ENCODE measurements around the gene LDB3. TPM values are rescaled to one million over a fixed set of nuclear protein-coding genes. Genes with fewer than 3 reads are reported as not detected.

The LDB3 gene
- total RNA-seq, 1 donor from 2014 or later: 0.20 TPM

- ATAC-seq (no peak), DNase-seq (ENCODE audit: low spot score) (no peak)
Observed at GRCh38 chr10:86663576-86664339, 4.6 kb upstream of the LDB3 start.

- no peak for ATAC-seq
Observed at GRCh38 chr10:86664341-86665217, 3.7 kb upstream of the LDB3 start.

DNA sequence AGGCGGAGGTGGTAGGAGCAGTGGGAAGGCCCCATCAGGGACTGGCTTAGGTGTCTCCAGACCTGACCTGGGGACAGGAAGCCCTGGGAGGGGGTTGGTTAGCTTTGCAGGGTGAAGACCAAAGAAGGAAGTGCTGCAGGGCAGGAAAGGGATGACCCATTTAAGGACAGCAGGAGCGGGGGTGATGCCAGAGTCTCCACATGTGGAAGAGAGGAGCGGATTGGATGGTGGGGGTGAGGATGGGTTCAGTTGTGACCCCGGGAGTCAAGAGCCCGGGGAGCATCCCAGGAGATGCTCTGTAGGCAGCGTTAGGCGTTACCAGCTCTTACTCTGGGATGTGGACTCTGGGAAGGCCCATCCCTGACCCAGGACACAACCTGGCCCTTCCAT, 3.1 kb upstream of the LDB3 start:
- DNase-seq (ENCODE audit: low spot score): no peak
- no peak for ATAC-seq

More at GRCh38 chr10:86664341-86665217, 3.7 kb upstream of the LDB3 start:
- no peak for DNase-seq (ENCODE audit: low spot score)

DNA sequence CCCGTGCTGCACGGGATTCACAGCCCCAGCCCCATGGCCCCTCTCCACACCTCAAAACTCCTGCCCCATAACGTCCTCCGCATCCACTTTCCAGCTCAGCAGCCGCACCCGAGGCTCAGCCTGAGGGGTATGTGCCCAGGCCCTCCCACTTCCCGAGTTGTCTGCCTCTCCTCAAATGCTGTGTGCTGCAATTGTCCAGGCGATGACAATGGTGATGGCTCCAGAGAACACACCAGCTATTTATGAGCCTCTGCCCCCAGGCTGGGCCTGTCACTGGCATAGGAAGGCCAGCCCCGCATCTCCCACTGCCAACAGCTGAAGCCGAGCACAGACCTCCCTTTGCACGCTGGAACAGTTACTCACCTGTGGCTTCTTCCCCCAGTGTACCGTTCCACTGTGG, 2.4 kb upstream of the LDB3 start:
- ATAC-seq (no peak), DNase-seq (ENCODE audit: low spot score) (no peak)

DNA sequence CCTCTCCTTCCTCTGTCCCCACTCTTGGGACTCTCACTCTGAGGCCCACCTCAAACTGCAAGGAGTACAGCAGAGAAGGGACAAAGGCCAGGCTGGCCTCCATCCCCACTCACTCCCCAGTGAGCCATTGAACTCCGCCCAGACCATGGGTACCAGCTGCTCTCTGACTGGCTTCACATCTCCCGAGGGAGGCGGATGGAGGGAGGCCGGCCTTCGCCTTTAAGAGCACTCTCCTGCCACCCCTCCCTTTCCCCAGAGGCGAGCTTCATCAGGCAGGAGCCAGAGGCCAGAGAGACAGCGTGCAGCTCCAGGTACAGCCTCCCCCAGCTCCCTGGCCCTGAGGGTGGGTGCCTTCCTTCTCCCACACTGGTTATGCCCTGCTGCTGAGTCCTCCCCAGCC, 1.8 kb upstream of the LDB3 start:
- ATAC-seq: no peak

GRCh38 chr10:86667421-86668181, 710 bp upstream of the LDB3 start:
- ATAC-seq (no peak), DNase-seq (ENCODE audit: low spot score) (no peak)

More for the DNA sequence above, 1.8 kb upstream of the LDB3 start:
- DNase-seq (ENCODE audit: low spot score): no peak

GRCh38 chr10:86670290-86670811, 2.0 kb downstream of the LDB3 start:
- no peak for DNase-seq (ENCODE audit: low spot score)

DNA sequence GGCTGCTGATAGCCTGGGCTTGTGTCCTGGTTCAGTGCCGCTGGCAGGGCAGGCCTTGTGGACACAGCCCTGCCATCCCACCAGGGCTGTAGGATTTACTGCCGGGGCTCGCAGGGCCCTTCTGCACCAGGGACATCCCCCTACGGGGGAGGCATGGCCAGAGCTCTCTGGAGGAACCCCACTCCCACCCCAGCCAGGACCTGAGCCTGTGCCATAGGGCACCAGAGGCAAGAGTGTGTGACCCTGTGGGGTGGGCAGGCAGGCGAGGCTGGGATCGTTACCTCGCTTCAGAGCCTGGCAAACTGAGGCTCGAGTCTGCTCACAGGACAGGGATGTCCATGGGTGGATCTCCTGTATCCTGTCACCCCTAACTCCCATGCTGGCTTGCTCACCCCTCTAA, 2.6 kb downstream of the LDB3 start:
- DNase-seq (ENCODE audit: low spot score): no peak
- no peak for ATAC-seq

More at GRCh38 chr10:86670290-86670811, 2.0 kb downstream of the LDB3 start:
- ATAC-seq: no peak

DNA sequence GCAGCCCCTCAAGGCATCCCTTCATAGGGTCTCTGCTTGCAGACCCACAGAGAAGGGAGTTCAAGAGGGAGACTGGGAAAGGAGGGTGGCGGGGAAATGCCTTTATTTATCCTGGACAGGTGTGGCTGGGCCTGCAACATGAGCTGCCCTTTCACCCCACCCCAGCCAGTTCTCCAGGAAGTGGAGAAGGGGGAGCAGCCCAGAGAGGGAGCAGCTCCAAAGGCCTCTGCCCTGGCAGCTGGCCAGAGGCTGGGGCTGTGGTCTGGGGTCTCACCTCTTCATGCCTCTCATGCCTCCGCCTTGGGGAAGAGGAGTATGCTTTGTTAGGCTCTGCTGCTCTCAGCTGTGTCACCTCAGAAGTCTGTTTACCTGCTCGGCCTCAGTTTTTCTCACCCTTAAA, 3.1 kb downstream of the LDB3 start:
- DNase-seq (ENCODE audit: low spot score) (no peak), ATAC-seq (no peak)

GRCh38 chr10:86671985-86672710, 3.8 kb downstream of the LDB3 start:
- DNase-seq (ENCODE audit: low spot score): no peak
- ATAC-seq: peak; percentile 11

GRCh38 chr10:86673216-86673826, 5.0 kb downstream of the LDB3 start:
- DNase-seq (ENCODE audit: low spot score) (no peak), ATAC-seq (no peak)

DNA sequence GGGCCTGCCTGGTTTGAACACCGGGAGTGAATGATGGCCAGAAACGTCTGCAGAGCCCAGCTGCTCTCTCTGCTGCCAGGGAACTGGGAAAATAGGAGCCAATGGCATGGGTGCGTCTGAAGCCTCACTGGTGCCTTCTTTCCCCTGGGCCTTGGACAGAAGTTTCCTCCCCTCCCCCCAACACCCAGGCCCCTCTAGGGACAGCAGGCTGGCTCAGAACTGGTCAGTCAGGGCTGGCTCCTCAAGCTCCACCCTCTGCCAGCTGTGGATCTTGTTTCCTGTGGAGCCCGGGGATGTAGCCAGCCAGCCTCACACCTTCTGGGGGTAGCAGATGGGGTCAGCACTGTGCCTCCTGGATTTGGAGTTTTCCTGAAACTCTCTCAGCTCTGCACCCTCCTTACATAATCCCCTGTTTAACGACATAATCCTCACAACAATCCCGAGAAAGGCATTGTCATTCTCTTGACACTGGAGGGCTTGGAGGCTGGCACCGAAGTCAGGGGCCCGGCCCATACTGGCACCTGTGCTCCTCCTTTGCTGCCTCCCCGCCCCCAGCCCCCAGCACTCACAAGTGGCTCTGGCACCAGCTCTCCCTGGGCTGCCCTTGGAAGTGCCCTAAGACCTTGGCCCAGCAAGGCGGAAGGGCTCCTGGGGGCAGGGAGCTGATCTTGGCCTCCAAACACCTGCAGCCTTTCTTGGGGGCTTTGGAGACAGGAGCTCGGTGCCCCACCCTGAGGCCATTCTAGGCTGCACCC, 5.7 kb downstream of the LDB3 start:
- DNase-seq (ENCODE audit: low spot score) (no peak), ATAC-seq (no peak)

DNA sequence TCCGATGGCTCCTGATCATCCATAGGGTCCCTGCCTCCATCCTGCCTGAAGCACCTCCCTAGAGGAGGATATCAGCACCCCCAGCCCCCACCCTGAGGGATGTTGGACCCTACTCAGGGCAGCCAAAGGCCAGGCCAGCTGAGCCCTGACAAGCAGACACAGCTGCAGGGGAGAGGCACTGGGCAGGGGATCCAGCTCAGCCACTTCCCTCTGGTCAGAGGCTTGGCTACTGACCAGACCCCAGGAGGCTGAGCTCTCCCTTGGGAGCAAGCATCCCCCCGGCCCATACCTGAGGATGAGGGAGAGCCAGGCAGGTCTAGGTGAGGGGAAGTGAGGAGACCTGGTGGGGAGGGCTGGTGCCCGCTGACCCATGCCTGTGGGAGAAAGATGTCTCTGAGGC, 6.6 kb downstream of the LDB3 start:
- DNase-seq (ENCODE audit: low spot score) (no peak), ATAC-seq (no peak)

DNA sequence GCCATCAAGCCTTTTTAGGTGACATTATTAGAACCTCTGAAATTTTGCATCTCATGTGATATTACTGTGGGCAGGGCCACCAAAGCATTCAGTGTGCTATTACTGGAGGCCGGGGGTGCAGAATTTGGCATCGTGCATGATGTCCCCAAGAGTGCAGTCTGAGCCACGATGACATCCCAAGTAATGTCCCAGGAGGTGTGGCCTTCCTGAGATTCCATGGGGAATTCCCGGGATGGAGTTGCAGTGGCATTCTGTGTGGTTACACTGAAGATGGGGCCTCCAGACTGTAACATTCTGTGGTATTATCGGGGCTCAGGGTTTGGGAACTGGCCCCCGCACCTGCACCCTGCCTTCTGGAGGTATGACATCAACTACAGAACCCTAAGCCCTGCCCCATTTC, 9.1 kb downstream of the LDB3 start:
- DNase-seq (ENCODE audit: low spot score) (no peak), ATAC-seq (no peak)

GRCh38 chr10:86678999-86679792, 10.9 kb downstream of the LDB3 start:
- DNase-seq (ENCODE audit: low spot score): no peak
- ATAC-seq: peak; percentile 14

DNA sequence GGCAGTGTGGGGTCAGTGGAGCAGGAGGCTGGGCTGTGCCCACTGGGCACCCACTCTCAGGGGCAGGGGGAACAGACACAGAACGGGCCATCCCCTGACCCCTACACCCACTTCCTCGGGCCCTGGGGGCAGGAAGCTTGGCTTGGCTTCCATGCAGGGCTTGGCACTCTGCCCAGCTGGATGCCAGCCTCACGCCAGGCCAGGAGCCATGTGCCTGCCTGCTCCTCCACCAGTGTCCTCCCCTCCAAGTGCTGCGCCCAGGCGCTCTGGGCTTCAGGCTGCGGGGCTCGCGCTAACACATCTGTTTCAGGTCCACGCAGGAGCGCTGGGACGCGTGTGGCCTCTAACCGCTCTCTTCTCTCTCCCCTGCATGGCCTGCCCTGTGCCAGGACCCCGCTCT, 12.7 kb downstream of the LDB3 start:
- ATAC-seq: peak; percentile 38
- peak; percentile 51 for DNase-seq (ENCODE audit: low spot score)

DNA sequence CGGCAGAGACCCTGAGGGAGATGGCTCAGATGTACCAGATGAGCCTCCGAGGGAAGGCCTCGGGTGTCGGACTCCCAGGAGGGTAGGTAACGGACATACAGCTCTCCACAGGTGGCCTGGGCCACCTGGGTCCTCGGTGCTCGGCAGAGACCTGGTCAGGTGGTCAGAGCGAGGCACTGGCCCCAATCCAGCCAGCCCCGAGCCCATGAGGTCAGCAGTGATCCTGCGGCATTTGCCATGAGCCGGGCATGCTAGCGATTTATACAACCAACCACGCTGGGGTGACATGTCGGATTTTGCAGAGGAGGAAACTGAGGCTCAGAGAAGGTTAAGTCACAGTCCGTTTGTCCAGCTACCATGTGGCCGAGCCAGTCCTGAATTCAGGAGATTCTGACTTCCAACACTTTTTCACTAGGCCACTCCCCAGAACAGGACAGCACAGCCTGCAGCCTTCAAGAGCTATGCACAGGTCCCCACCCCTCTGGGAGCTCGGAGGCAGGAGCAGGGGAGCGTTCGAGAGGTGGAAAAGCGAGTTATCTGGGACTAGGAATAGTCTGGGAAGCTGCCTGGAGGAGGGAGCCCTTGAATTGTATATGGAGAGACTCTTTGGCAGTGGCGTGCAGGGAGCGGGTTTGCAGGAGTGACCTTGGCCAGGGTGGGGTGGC, 13.5 kb downstream of the LDB3 start:
- DNase-seq (ENCODE audit: low spot score): no peak
- no peak for ATAC-seq

GRCh38 chr10:86682675-86683074, 14.4 kb downstream of the LDB3 start:
- DNase-seq (ENCODE audit: low spot score): no peak
- no peak for ATAC-seq
